Ovary (tissue), 9 donors: ENCODE results near the gene PP2D1. TPM values are rescaled to one million over a fixed set of nuclear protein-coding genes. Genes with fewer than 3 reads are reported as not detected.
"Not testable (repeated sequence)": the region's sequence is repeated elsewhere in the genome, so short reads cannot be mapped to it uniquely, and the experiment has no call there.

Source experiments
- DNase-seq, 5 donors: peaks; one replicate each; pipeline ENCODE4 v3.0.0-alpha.2; 2019 to 2020
- H3K27ac ChIP-seq, 2 donors: fragments of 200-600 bp; one replicate each; pipeline versions ENCODE4 v1.5.1 to v1.8.0; 2019 to 2022
- H3K27me3 ChIP-seq: fragments of 200-600 bp; one replicate; pipeline ENCODE4 v1.8.0; 2022
- H3K36me3 ChIP-seq: fragments of 200-600 bp; sonication (generic); one replicate; pipeline ENCODE4 v1.5.1; 2019
- H3K4me1 ChIP-seq: one replicate; pipeline ENCODE4 v1.8.1; 2013; ENCODE audit warnings: mild to moderate bottlenecking, moderate library complexity; ENCODE audit not compliant: insufficient read depth
- H3K4me3 ChIP-seq: fragments of 200-600 bp; sonication (generic); one replicate; pipeline ENCODE4 v1.5.1; 2017
- H3K9me3 ChIP-seq, 2 donors: fragments of 200-600 bp in 1 of 2; sonication (generic) in 1 of 2; one replicate each; pipeline versions ENCODE4 v1.5.1 to v1.8.1; 2013 to 2019; ENCODE audit warnings: mild to moderate bottlenecking in 1 of 2, moderate library complexity in 1 of 2
- EP300 ChIP-seq: sonication (generic); formaldehyde crosslinking; IDR thresholded peaks from one replicate; pipeline ENCODE4 v1.6.1; 2017; ENCODE audit warnings: antibody characterized with exemption
- POLR2A ChIP-seq: fragments of 450-650 bp; IDR thresholded peaks from one replicate; pipeline ENCODE4 v1.6.1; 2017; ENCODE audit warnings: antibody characterized with exemption, mild to moderate bottlenecking, moderate library complexity
- WGBS, 3 donors: extraction: QIAGEN DNeasy Blood & Tissue Kit in 1 of 3; methylation state at CpG; one replicate each; pipeline versions ENCODE4 v1.1.5 to v1.1.7; 2013 to 2017; 5-methylcytosine and 5-hydroxymethylcytosine counted together
- intact Hi-C, 4 donors: fragments of 100-400 bp; cut with DNase I; formaldehyde crosslinking; loops; one replicate each; pipeline versions ENCODE4 v1.11.0 to v1.15.1; 2022 to 2023
- polyA plus RNA-seq, 2 donors: library from polyadenylated mRNA; stranded (reverse); fragments of 200-250 nt in 1 of 2; fragments of 350-450 nt in 1 of 2; fragmentation: Illumina TruSeq in 1 of 2; extraction: RNeasy Lipid Tissue Mini Kit (QIAGEN cat#74804) in 1 of 2; gene quantifications; one replicate each; pipeline ENCODE4 v1.2.3, GENCODE V29; 2013 to 2014
- total RNA-seq, 7 donors: library from RNA; depleted of rRNA in 2 of 7; stranded (reverse); fragments of >200 nt in 2 of 7; fragmentation: NEBNext Ultra II Directional in 3 of 7; extraction: Animal tissue kit (Norgen Biotek cat#: 25700) in 3 of 7; gene quantifications; one replicate each; pipeline versions ENCODE4 v1.1.0 to v1.2.4, GENCODE V29; 2016 to 2023
- TF ChIP-seq, protein P1 (sequence below), 3 donors: fragments of 450-650 bp in 2 of 3; fragments of 200-600 bp in 1 of 3; IDR thresholded peaks; one replicate each; pipeline versions ENCODE4 v1.5.1 to v1.8.0; 2016 to 2022; ENCODE audit warnings: antibody characterized with exemption in 3 of 3, mild to moderate bottlenecking in 1 of 3
- donor health status: DM: no; HTN: no; CAD: no; lungs with moderate emphysema.
- donor health status: DM: no; HTN: no; CAD: no.
- donor health status: Bipolar disorder and iron deficiency.
- donor health status: DM: yes; HTN: yes; CAD: no.
- donor health status: DM: no; HTN: no; CAD: no.
- donor health status: DM: yes; HTN: yes; CAD: no.

The PP2D1 gene
- total and polyA plus RNA-seq, 9 donors = not detected

DNA sequence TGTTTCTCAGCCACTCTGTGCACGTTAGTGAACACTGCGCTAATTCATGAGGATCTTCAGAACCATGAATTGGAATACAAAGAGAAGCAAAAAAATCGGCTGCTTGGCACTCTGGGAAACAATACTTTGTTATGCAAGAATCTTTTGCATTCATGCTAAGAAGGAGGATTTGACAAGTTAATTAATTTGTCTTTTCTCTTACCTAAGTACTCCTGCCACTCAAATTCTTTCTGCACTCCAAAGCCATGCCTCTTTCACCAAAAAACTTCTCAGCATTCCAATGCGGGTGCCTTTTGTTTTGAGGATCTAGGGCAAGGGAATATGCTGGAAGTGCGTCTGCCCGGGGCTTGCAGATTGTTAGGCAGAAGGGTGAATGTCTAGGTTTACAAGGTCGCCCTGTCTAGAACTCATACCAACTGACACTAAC, 16.9 kb upstream of the PP2D1 start:
- no peak overlapping the region for H3K27ac ChIP-seq
- H3K9me3 ChIP-seq = no peaks in the 10 kb centered on the region
- peaks cover 2% of the 10 kb centered on the region for H3K4me1 ChIP-seq
- no peaks in the 10 kb centered on the region for H3K27me3 ChIP-seq
- TF ChIP-seq POLR2A = no peak
- TF ChIP-seq, protein P1, sequence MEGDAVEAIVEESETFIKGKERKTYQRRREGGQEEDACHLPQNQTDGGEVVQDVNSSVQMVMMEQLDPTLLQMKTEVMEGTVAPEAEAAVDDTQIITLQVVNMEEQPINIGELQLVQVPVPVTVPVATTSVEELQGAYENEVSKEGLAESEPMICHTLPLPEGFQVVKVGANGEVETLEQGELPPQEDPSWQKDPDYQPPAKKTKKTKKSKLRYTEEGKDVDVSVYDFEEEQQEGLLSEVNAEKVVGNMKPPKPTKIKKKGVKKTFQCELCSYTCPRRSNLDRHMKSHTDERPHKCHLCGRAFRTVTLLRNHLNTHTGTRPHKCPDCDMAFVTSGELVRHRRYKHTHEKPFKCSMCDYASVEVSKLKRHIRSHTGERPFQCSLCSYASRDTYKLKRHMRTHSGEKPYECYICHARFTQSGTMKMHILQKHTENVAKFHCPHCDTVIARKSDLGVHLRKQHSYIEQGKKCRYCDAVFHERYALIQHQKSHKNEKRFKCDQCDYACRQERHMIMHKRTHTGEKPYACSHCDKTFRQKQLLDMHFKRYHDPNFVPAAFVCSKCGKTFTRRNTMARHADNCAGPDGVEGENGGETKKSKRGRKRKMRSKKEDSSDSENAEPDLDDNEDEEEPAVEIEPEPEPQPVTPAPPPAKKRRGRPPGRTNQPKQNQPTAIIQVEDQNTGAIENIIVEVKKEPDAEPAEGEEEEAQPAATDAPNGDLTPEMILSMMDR (IDR thresholded peaks at IDR 0.05) = no peak
- TF ChIP-seq EP300 = no peak
- H3K4me3 ChIP-seq = no peak overlapping the region
- DNase-seq = no peak
- intact Hi-C loops = no loop called here
- 89 to 91% (median 89%) methylated on average over 7 of the region's 7 CpGs for WGBS, 3 donors
- H3K36me3 ChIP-seq = no peaks in the 10 kb centered on the region

DNA sequence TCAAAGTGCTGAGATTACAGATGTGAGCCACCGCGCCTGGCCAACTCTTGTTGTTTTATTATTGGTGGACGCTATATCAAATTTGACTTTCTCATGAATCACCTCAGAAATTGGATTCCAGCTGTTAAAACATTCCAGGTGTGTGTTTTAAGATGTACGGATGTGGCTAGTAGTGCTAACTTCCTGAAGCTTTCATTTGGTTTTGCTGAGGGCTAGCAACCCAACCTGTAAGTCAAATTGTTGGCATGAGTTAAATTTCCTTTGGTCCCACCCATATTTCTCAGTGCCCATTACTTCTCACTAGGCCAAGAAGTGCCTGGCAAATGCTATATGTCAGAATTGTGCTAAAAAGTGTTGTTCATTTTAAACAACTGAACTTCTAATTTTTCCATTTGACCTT, 15.1 kb upstream of the PP2D1 start:
- Histone ChIP-seq H3K9me3 (no peaks in the 10 kb centered on the region), H3K4me3 (no peak overlapping the region), H3K27me3 (no peaks in the 10 kb centered on the region), H3K4me1 (peaks cover 2% of the 10 kb centered on the region), H3K36me3 (no peaks in the 10 kb centered on the region), H3K27ac (no peak overlapping the region)
- 85 to 92% (median 91%) methylated on average over 4 of the region's 4 CpGs for WGBS, 3 donors
- TF ChIP-seq EP300 = no peak
- TF ChIP-seq, protein P1 (IDR thresholded peaks at IDR 0.05) = no peak
- no peak for TF ChIP-seq POLR2A
- intact Hi-C loops = no loop called here
- DNase-seq = no peak

DNA sequence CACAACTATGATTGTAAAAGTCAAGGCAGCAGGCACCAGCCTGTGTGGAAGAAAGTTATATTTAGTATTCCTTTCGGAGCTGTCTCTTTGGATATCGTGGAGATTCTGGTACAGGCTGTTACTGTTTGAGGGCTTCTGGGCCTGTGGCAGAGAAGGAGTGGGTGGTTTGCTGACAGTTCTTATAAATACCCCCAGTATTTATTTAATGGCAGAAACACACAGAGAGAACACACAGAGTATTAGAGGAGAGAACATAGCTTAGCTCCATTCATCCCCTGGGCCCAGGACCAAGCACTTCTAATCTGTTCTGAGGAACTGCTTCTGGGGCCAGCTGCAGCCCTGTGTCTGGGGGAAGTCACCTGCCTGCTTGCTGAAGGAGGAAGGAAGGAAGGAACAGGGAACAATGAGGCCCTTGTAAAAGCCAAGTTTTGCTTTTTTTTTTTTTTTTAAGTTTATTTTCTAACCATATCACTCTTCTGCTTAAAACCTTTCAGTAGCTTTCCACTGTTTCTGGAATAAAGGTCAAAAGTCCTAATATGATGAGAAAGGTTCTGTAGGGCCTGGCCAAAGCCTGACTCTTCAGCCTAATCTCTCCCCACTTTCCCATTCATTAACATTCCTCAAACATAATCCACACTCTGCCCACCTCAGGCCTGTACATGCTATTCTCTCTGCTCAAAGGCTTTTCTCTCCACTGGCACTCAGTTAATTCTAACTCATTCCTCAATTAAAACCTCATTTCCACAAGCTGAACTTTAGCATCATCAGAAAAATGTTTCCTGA, 11.8 kb upstream of the PP2D1 start:
- intact Hi-C loops = no loop called here

DNA sequence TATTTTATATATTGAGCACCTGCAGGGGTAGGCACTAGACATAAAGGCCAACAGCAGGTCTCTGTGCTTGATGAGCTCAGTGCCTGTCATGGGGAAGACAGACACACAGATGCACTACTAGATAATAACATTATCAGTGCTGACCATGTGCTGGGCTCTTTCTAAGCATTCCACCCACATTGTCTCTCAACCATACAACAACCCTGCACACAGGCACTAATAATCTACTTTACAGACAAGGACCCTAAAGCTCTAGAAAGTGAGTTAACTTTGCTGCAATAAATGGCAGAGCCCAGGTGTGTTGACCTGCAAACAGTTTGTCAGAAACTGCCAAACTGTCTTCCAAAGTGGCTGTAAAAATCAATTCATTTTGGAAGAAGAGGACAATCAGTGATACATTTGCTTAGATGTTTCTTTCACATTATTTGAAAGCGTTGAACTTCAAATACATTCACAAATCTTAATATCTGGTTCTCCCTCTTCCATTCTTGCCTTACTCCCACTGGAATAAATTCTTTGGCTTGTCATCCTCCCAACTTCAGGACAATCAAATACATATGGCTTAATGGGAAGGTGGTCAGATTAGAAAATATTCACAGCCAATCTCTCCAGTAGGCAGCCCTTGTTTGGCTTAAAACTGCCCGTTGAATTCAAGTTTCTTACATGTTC, 11.0 kb upstream of the PP2D1 start:
- peaks cover 2% of the 10 kb centered on the region for H3K4me1 ChIP-seq
- WGBS, 3 donors = 23 to 33% (median 29%) methylated on average over 2 of the region's 2 CpGs
- no peaks in the 10 kb centered on the region for H3K36me3 ChIP-seq
- no peak for DNase-seq
- no peaks in the 10 kb centered on the region for H3K9me3 ChIP-seq
- intact Hi-C loops = no loop called here
- no peak for TF ChIP-seq POLR2A
- TF ChIP-seq, protein P1 (IDR thresholded peaks at IDR 0.05) = no peak
- TF ChIP-seq EP300 = no peak
- peak overlapping the region in 1 of 2 donors; percentile 6 for H3K27ac ChIP-seq
- H3K27me3 ChIP-seq = no peaks in the 10 kb centered on the region
- H3K4me3 ChIP-seq = no peak overlapping the region

More for the DNA sequence above, 11.8 kb upstream of the PP2D1 start:
- H3K4me3 ChIP-seq = no peak overlapping the region
- WGBS, 3 donors = 8 to 11% (median 8%) methylated on average over 2 of the region's 2 CpGs
- peak overlapping the region in 1 of 2 donors; percentile 6 for H3K27ac ChIP-seq
- H3K36me3 ChIP-seq = no peaks in the 10 kb centered on the region
- TF ChIP-seq EP300 = no peak
- TF ChIP-seq, protein P1 (IDR thresholded peaks at IDR 0.05) = no peak
- TF ChIP-seq POLR2A = no peak
- no peaks in the 10 kb centered on the region for H3K27me3 ChIP-seq
- H3K4me1 ChIP-seq = peaks cover 2% of the 10 kb centered on the region
- H3K9me3 ChIP-seq = no peaks in the 10 kb centered on the region
- peak in 2 of 5 donors; percentile 21 to 50 for DNase-seq

DNA sequence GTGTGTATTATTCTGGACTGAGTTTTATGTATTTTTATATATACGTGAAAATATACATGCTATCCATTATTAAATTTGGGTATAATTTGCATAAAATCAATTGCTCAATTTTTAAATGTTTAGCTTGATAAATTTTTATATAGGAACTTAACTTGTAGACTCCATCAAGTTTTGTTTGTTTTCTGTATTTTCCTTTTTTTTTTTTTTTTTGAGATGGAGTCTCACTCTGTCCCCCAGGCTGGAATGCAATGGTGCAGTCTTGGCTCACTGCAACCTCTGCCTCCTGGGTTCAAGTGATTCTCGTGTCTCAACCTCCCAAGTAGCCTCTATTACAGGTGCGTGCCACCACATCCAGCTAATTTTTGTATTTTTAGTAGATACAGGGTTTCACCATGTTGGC, 4.0 kb upstream of the PP2D1 start:
- intact Hi-C loops = not testable (repeated sequence)

More for the DNA sequence above, 4.0 kb upstream of the PP2D1 start:
- H3K36me3 ChIP-seq, DNase-seq, H3K4me3 ChIP-seq, H3K4me1 ChIP-seq, H3K27me3 ChIP-seq, H3K9me3 ChIP-seq, H3K27ac ChIP-seq: not testable (repeated sequence)
- 82 to 91% (median 90%) methylated on average over 3 of the region's 3 CpGs for WGBS, 3 donors
